Panc1 (cell line): ENCODE results near the gene C19orf12. TPM values are rescaled to one million over a fixed set of nuclear protein-coding genes. Genes with fewer than 3 reads are reported as not detected.

Experiments
- ATAC-seq: fragments of 200-7000 bp; cut with Tn5 transposase; 2 replicates; pipeline ENCODE4 v1.9.1; 2020; ENCODE audit warnings: mild to moderate bottlenecking, moderate library complexity
- BruUV-seq: library from RNA; stranded (reverse); fragments of 400-500 nt; replicated peaks from 2 replicates; lab custom pipeline; 2021; lab: Mats Ljungman, UMichigan
- CTCF ChIA-PET: fragments of 300-600 bp; sonication (Branson Sonifier 250); formaldehyde crosslinking; loops from one replicate; lab custom pipeline; 2022; ENCODE audit warnings: antibody characterized with exemption; lab: Charles Lee
- POLR2A ChIA-PET: fragments of 300-600 bp; sonication (Branson Sonifier 250); formaldehyde crosslinking; loops from one replicate; lab custom pipeline; 2022; ENCODE audit warnings: antibody characterized with exemption; lab: Charles Lee
- DNase-seq: peaks from one replicate; pipeline ENCODE4 v3.0.0-alpha.2; 2010; ENCODE audit warnings: low read depth, low spot score
- H3K27ac ChIP-seq: 2 replicates; pipeline ENCODE4 v1.5.1; 2011; ENCODE audit warnings: mild to moderate bottlenecking, low read length, inconsistent platforms
- H3K27me3 ChIP-seq: fragments of 200-500 bp; sonication (Bioruptor generic); 2 replicates; pipeline ENCODE4 v1.6.0; 2014; ENCODE audit warnings: low read length, inconsistent platforms; ENCODE audit not compliant: control insufficient read depth, insufficient read depth
- H3K36me3 ChIP-seq: fragments of 200-500 bp; sonication (Bioruptor generic); 2 replicates; pipeline ENCODE4 v1.5.1; 2014; ENCODE audit warnings: inconsistent platforms, mild to moderate bottlenecking, low read length, moderate library complexity; ENCODE audit not compliant: control insufficient read depth, insufficient read depth
- H3K4me1 ChIP-seq: 2 replicates; pipeline ENCODE4 v1.5.1; 2011; ENCODE audit warnings: inconsistent platforms, mild to moderate bottlenecking, low read length, moderate library complexity; ENCODE audit not compliant: control insufficient read depth, insufficient read depth
- H3K4me3 ChIP-seq, 2 experiments: 2 replicates each; pipeline ENCODE4 v1.5.1; 2011 to 2012; ENCODE audit warnings: low read depth in 2 of 2, low read length in 2 of 2, mild to moderate bottlenecking in 2 of 2, inconsistent platforms in 1 of 2, moderate library complexity in 1 of 2
- H3K9me3 ChIP-seq: fragments of 200-500 bp; sonication (Bioruptor generic); 2 replicates; pipeline ENCODE4 v1.5.1; 2014; ENCODE audit warnings: low read depth, mild to moderate bottlenecking, inconsistent platforms, low read length, moderate library complexity; ENCODE audit not compliant: control insufficient read depth, insufficient read depth
- CTCF ChIP-seq: fragments of 450-650 bp; IDR thresholded peaks from 2 replicates; pipeline ENCODE4 v1.5.1; 2017; ENCODE audit warnings: mild to moderate bottlenecking
- POLR2AphosphoS5 ChIP-seq: IDR thresholded peaks from 2 replicates; pipeline ENCODE4 v1.6.1; 2012; ENCODE audit warnings: mild to moderate bottlenecking, low read depth, low read length, moderate library complexity
- REST ChIP-seq, 2 experiments: IDR thresholded peaks; 2 replicates each; pipeline ENCODE4 v1.6.1; 2011 to 2012; ENCODE audit warnings: low read depth in 2 of 2, control low read depth in 1 of 2, low read length in 1 of 2, mild to moderate bottlenecking in 1 of 2, moderate library complexity in 1 of 2; ENCODE audit not compliant: insufficient read depth in 1 of 2
- SIN3A ChIP-seq: IDR thresholded peaks from 2 replicates; pipeline ENCODE4 v1.6.1; 2012; ENCODE audit warnings: low read depth, mild to moderate bottlenecking, low read length, moderate library complexity, borderline replicate concordance; ENCODE audit not compliant: insufficient read depth
- TCF7L2 ChIP-seq: IDR thresholded peaks from 2 replicates; pipeline ENCODE4 v1.6.1; 2011; ENCODE audit warnings: mild to moderate bottlenecking, low read depth, low read length, inconsistent platforms
- in situ Hi-C: cut with HindIII; loops from 2 replicates; pipeline ENCODE4 v1.10.0; 2016; ENCODE audit warnings: low sequenced_read_pairs, low pct_unique_long_range_greater_than_20kb
- intact Hi-C: fragments of 100-400 bp; cut with micrococcal nuclease; formaldehyde crosslinking; loops from one replicate; pipeline ENCODE4 v1.10.0; 2022; ENCODE audit not compliant: unreplicated experiment
- total RNA-seq: library from RNA; stranded (reverse); gene quantifications from one replicate; pipeline ENCODE4 v1.2.1, GENCODE V29; 2021; ENCODE audit not compliant: unreplicated experiment

C19orf12 gene
- total RNA-seq, 1 experiment from 2014 or later = 43.4 TPM

GRCh38 chr19:29715701-29716581, 880 bp upstream of the C19orf12 start:
- in situ Hi-C loops = no loop called here
- CTCF ChIA-PET = interaction anchor here (0.7 to 2.0 kb wide), 9 partner anchors 9 to 164 kb away, joined by 3 to 14 read pairs (median 4); no protein-coding TSS in a partner anchor
- intact Hi-C loops = loop anchor here (1.0 kb wide), 2 partner anchors 22 to 106 kb away; no protein-coding TSS in a partner anchor
- Histone ChIP-seq H3K27me3 (no peaks in the 10 kb centered on the region), H3K4me1 (peaks cover 15% of the 10 kb centered on the region), H3K9me3 (no peaks in the 10 kb centered on the region), H3K36me3 (no peaks in the 10 kb centered on the region), H3K4me3 (peak overlapping the region; percentile 76 to 78), H3K27ac (peak overlapping the region; percentile 96)
- POLR2A ChIA-PET = interaction anchor here (0.6 to 0.7 kb wide), 2 partner anchors 8 to 17 kb away, joined by 9 read pairs; no protein-coding TSS in a partner anchor
- TSS peak; percentile 96 for BruUV-seq
- peak; percentile 55 for ATAC-seq
- TF ChIP-seq CTCF (no peak), POLR2AphosphoS5 (no peak), TCF7L2 (no peak), REST (IDR thresholded peaks at IDR 0.05; ENCODE audit: insufficient read depth in 1 of 2, low read depth in 2 of 2, low read length in 1 of 2) (no peak), SIN3A (no peak)
- DNase-seq = no peak

- in situ Hi-C loops = no loop called here
- intact Hi-C loops = no loop called here
These were observed 599 bp downstream of the C19orf12 start for GRCh38 chr19:29714371-29714952.

More at GRCh38 chr19:29714371-29714952, 599 bp downstream of the C19orf12 start:
- H3K27ac ChIP-seq = peak overlapping the region; percentile 84
- peaks cover 15% of the 10 kb centered on the region for H3K4me1 ChIP-seq
- H3K36me3 ChIP-seq = no peaks in the 10 kb centered on the region
- peak; percentile 52 for ATAC-seq
- H3K4me3 ChIP-seq = peak overlapping the region; percentile 76 to 78
- TF ChIP-seq POLR2AphosphoS5 = no peak
- TF ChIP-seq CTCF = no peak
- TF ChIP-seq SIN3A = no peak
- no peak for TF ChIP-seq REST (IDR thresholded peaks at IDR 0.05; ENCODE audit: insufficient read depth in 1 of 2, low read depth in 2 of 2, low read length in 1 of 2)
- TF ChIP-seq TCF7L2 = no peak
- CTCF ChIA-PET = interaction anchor here (0.6 kb wide), 1 partner anchor 450 kb away, joined by 3 read pairs; no protein-coding TSS in a partner anchor
- no peaks in the 10 kb centered on the region for H3K27me3 ChIP-seq
- POLR2A ChIA-PET = interaction anchor here (0.6 kb wide), 1 partner anchor 41 kb away, joined by 4 read pairs; no protein-coding TSS in a partner anchor
- no TSS peak for BruUV-seq
- DNase-seq = no peak
- no peaks in the 10 kb centered on the region for H3K9me3 ChIP-seq
